HCT116 (cell line): ENCODE measurements around the gene LOXHD1. TPM values are rescaled to one million over a fixed set of nuclear protein-coding genes. Genes with fewer than 3 reads are reported as not detected.

Experiments
- ATAC-seq: fragments of 200-7000 bp; cut with Tn5 transposase; 2 replicates; pipeline ENCODE4 v1.9.1; 2020; ENCODE audit warnings: mild to moderate bottlenecking, moderate library complexity
- BruUV-seq: library from RNA; stranded (reverse); fragments of 400-500 nt; replicated peaks from 2 replicates; lab custom pipeline; 2021; lab: Mats Ljungman, UMichigan
- CTCF ChIA-PET: fragments of 300-600 bp; sonication (Branson Sonifier 250); formaldehyde crosslinking; loops from one replicate; lab custom pipeline; 2021; ENCODE audit warnings: antibody characterized with exemption; lab: Charles Lee
- POLR2A ChIA-PET: fragments of 300-600, 350-600 bp; sonication (Branson Sonifier 250); formaldehyde crosslinking; loops from one replicate; lab custom pipeline; 2021; ENCODE audit warnings: antibody characterized with exemption; lab: Charles Lee
- RAD21 ChIA-PET, 2 experiments: fragments of 300-600 bp; sonication (Branson Sonifier 250); formaldehyde crosslinking; loops; one replicate each; lab custom pipeline; 2023; ENCODE audit warnings: low total read pairs in 2 of 2; ENCODE audit not compliant: uncharacterized antibody in 2 of 2, unreplicated experiment in 2 of 2, low non-redundant PET in 1 of 2; lab: Charles Lee
- DNase-seq: peaks from one replicate; pipeline ENCODE4 v3.0.0-alpha.2; 2010; ENCODE audit warnings: low read depth, low spot score
- H2AFZ ChIP-seq: fragments of 200-600 bp; shearing (Covaris generic), sonication (generic); 2 replicates; pipeline ENCODE4 v1.6.1; 2017; ENCODE audit warnings: low read depth, mixed run types, mixed read lengths, antibody characterized with exemption, low read length; ENCODE audit not compliant: poor library complexity, severe bottlenecking
- H3K27ac ChIP-seq: 2 replicates; pipeline ENCODE4 v1.5.1; 2012; ENCODE audit warnings: low read depth, low read length
- H3K27me3 ChIP-seq: fragments of 200-600 bp; sonication (generic); 2 replicates; pipeline ENCODE4 v1.6.1; 2016; ENCODE audit warnings: mixed run types, low read length, mixed read lengths; ENCODE audit not compliant: insufficient read depth
- H3K36me3 ChIP-seq, 2 experiments: fragments of 200-500 bp in 1 of 2; fragments of 200-600 bp in 1 of 2; sonication (Bioruptor generic) in 1 of 2; sonication (generic) in 1 of 2; 2 replicates each; pipeline versions ENCODE4 v1.5.1 to v1.6.1; 2014 to 2016; ENCODE audit warnings: low read length in 2 of 2, inconsistent platforms in 1 of 2, mixed read lengths in 1 of 2, mixed run types in 1 of 2; ENCODE audit not compliant: insufficient read depth in 2 of 2, control insufficient read depth in 1 of 2
- H3K4me1 ChIP-seq, 2 experiments: fragments of 200-600 bp in 1 of 2; sonication (generic) in 1 of 2; 2 replicates each; pipeline versions ENCODE4 v1.5.1 to v1.6.1; 2012 to 2017; ENCODE audit warnings: low read length in 2 of 2, inconsistent platforms in 1 of 2, mild to moderate bottlenecking in 1 of 2, mixed read lengths in 1 of 2, mixed run types in 1 of 2, moderate library complexity in 1 of 2; ENCODE audit not compliant: insufficient read depth in 2 of 2, control insufficient read depth in 1 of 2
- H3K4me2 ChIP-seq: fragments of 200-600 bp; sonication (generic); 2 replicates; pipeline ENCODE4 v1.6.1; 2017; ENCODE audit warnings: mixed run types, low read length, mixed read lengths
- H3K4me3 ChIP-seq, 2 experiments: fragments of 200-600 bp in 1 of 2; sonication (generic) in 1 of 2; replicated peaks in 1 of 2; 2 replicates each; pipeline ENCODE4 v1.5.1; 2011 to 2016; ENCODE audit warnings: low read length in 2 of 2, control low read depth in 1 of 2, low read depth in 1 of 2, mild to moderate bottlenecking in 1 of 2, mixed read lengths in 1 of 2, mixed run types in 1 of 2
- H3K79me2 ChIP-seq: fragments of 200-600 bp; sonication (generic); 2 replicates; pipeline ENCODE4 v1.6.1; 2017; ENCODE audit warnings: mild to moderate bottlenecking, mixed run types, low read length, moderate library complexity, mixed read lengths; ENCODE audit not compliant: insufficient read depth
- H3K9ac ChIP-seq: fragments of 200-600 bp; sonication (generic); 2 replicates; pipeline ENCODE4 v1.6.1; 2016; ENCODE audit warnings: low read length, mixed read lengths
- H3K9me2 ChIP-seq: fragments of 200-600 bp; sonication (generic), shearing (Covaris generic); 2 replicates; pipeline ENCODE4 v1.6.1; 2017; ENCODE audit warnings: mixed run types, mild to moderate bottlenecking, moderate library complexity; ENCODE audit not compliant: insufficient read depth
- H3K9me3 ChIP-seq, 2 experiments: fragments of 200-500 bp in 1 of 2; fragments of 200-600 bp in 1 of 2; sonication (Bioruptor generic) in 1 of 2; sonication (generic) in 1 of 2; 2 replicates each; pipeline ENCODE4 v1.6.1; 2014 to 2017; ENCODE audit warnings: low read length in 2 of 2, mixed read lengths in 2 of 2, inconsistent platforms in 1 of 2, low read depth in 1 of 2, mild to moderate bottlenecking in 1 of 2, mixed run types in 1 of 2, moderate library complexity in 1 of 2; ENCODE audit not compliant: control insufficient read depth in 1 of 2, insufficient read depth in 1 of 2
- H4K20me1 ChIP-seq: fragments of 200-600 bp; sonication (generic), shearing (Covaris generic); 2 replicates; pipeline ENCODE4 v1.6.1; 2017; ENCODE audit warnings: mixed run types, mild to moderate bottlenecking, moderate library complexity; ENCODE audit not compliant: insufficient read depth
- CEBPB ChIP-seq: IDR thresholded peaks from 2 replicates; pipeline ENCODE4 v1.6.1; 2012; ENCODE audit warnings: low read depth
- CTCF ChIP-seq, 3 experiments: fragments of 200-600 bp in 1 of 3; sonication (generic) in 1 of 3; IDR thresholded peaks in 2 of 3; conservative IDR thresholded peaks in 1 of 3; 2 replicates each; pipeline ENCODE4 v1.5.1; 2012 to 2017; ENCODE audit warnings: low read depth in 2 of 3, low read length in 2 of 3, antibody characterized with exemption in 1 of 3, borderline replicate concordance in 1 of 3, control low read depth in 1 of 3, mild to moderate bottlenecking in 1 of 3, mixed read lengths in 1 of 3, mixed run types in 1 of 3, moderate library complexity in 1 of 3; ENCODE audit not compliant: insufficient read depth in 1 of 3
- EGR1 ChIP-seq: IDR thresholded peaks from 2 replicates; pipeline ENCODE4 v1.6.1; 2012; ENCODE audit warnings: low read depth
- FOSL1 ChIP-seq: IDR thresholded peaks from 2 replicates; pipeline ENCODE4 v1.6.1; 2012; ENCODE audit warnings: low read depth
- JUND ChIP-seq: IDR thresholded peaks from 2 replicates; pipeline ENCODE4 v1.6.1; 2012
- MAX ChIP-seq: IDR thresholded peaks from 2 replicates; pipeline ENCODE4 v1.6.1; 2012
- POLR2A ChIP-seq: IDR thresholded peaks from 2 replicates; pipeline ENCODE4 v1.7.0; 2011; ENCODE audit warnings: borderline replicate concordance; ENCODE audit not compliant: insufficient read depth, insufficient read length; ENCODE audit errors: extremely low read depth
- REST ChIP-seq: IDR thresholded peaks from 2 replicates; pipeline ENCODE4 v1.6.1; 2012; ENCODE audit warnings: low read depth
- SRF ChIP-seq: IDR thresholded peaks from 2 replicates; pipeline ENCODE4 v1.6.1; 2012; ENCODE audit warnings: low read depth
- TCF7L2 ChIP-seq: IDR thresholded peaks from 2 replicates; pipeline ENCODE4 v1.7.0; 2011; ENCODE audit warnings: borderline replicate concordance, inconsistent platforms; ENCODE audit not compliant: insufficient read depth, insufficient read length; ENCODE audit errors: extremely low read depth
- YY1 ChIP-seq: IDR thresholded peaks from 2 replicates; pipeline ENCODE4 v1.6.1; 2011; ENCODE audit warnings: low read length, low read depth, moderate library complexity, mild to moderate bottlenecking; ENCODE audit not compliant: insufficient replicate concordance; ENCODE audit errors: extremely low read depth
- ZBTB33 ChIP-seq: IDR thresholded peaks from 2 replicates; pipeline ENCODE4 v1.6.1; 2011; ENCODE audit warnings: mild to moderate bottlenecking, low read length, moderate library complexity; ENCODE audit not compliant: insufficient replicate concordance; ENCODE audit errors: extremely low read depth
- ZFX ChIP-seq: fragments of 450-650 bp; IDR thresholded peaks from 2 replicates; pipeline ENCODE4 v1.6.1; 2017
- intact Hi-C: fragments of 100-400 bp; cut with micrococcal nuclease; formaldehyde crosslinking; loops from 2 replicates; pipeline ENCODE4 v1.10.0; 2022
- total RNA-seq: library from RNA; stranded (reverse); gene quantifications from one replicate; pipeline ENCODE4 v1.2.1, GENCODE V29; 2021; ENCODE audit not compliant: unreplicated experiment

Gene LOXHD1
- total RNA-seq, 1 experiment from 2014 or later = not detected

GRCh38 chr18:46574000-46574742, 82.8 kb downstream of the LOXHD1 start (continued):
- TF ChIP-seq CTCF (IDR thresholded peaks at IDR 0.05 in 2 of 3, conservative IDR thresholded peaks at IDR 0.05 in 1 of 3; ENCODE audit: borderline replicate concordance in 1 of 3, insufficient read depth in 1 of 3, low read depth in 2 of 3, low read length in 2 of 3) (no peak), ZFX (no peak), CEBPB (no peak), YY1 (no peak)

- POLR2A ChIA-PET = no interaction called here
- Histone ChIP-seq H3K36me3 (no peaks in the 10 kb centered on the region), H2AFZ (no peak overlapping the region), H3K4me2 (no peak overlapping the region), H3K27me3 (peaks cover 12% of the 10 kb centered on the region; the same call in 1 of the 2 replicates), H3K79me2 (no peaks in the 10 kb centered on the region), H3K4me1 (no peaks in the 10 kb centered on the region), H3K9me3 (no peaks in the 10 kb centered on the region), H3K9me2 (no peaks in the 10 kb centered on the region), H3K4me3 (no peak overlapping the region), H3K27ac (no peak overlapping the region), H4K20me1 (no peaks in the 10 kb centered on the region), H3K9ac (no peak overlapping the region)
- CTCF ChIA-PET = no interaction called here
- no TSS peak for BruUV-seq
- ATAC-seq (no peak), DNase-seq (no peak)
- intact Hi-C loops = no loop called here
- RAD21 ChIA-PET = no interaction called here
- no peak for TF ChIP-seq EGR1
- no peak for TF ChIP-seq REST
- no peak for TF ChIP-seq ZBTB33
- TF ChIP-seq POLR2A = no peak
- no peak for TF ChIP-seq CEBPB
- TF ChIP-seq SRF = no peak
- no peak for TF ChIP-seq MAX
- TF ChIP-seq ZFX = no peak
- TF ChIP-seq TCF7L2 = no peak
- TF ChIP-seq FOSL1 = no peak
- no peak for TF ChIP-seq CTCF (IDR thresholded peaks at IDR 0.05 in 2 of 3, conservative IDR thresholded peaks at IDR 0.05 in 1 of 3; ENCODE audit: borderline replicate concordance in 1 of 3, insufficient read depth in 1 of 3, low read depth in 2 of 3, low read length in 2 of 3)
- TF ChIP-seq JUND = no peak
Observed at GRCh38 chr18:46573156-46573555, 83.9 kb downstream of the LOXHD1 start.
